ENCODE data around the gene SEZ6.

DNA sequence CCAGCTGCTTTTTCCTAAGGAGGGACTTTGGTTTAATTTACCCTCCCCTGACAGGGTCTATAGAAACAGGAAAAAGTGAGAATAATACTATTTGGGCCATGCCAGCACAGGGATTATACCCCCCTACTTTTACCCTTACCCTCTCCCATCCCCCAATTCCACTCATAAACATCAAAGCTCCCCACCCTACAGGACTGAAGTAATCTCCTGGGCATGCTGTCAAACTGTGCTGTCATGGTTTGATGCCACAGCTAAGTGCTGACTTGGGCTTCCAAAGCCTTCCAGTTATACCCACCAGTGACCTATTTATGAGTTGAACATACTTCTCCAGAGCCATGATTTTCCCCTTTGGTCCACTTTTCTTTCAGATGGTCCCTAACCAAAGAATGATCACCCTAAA lies 67.3 kb downstream of the SEZ6 start:
- TF ChIP-seq, protein P1, sequence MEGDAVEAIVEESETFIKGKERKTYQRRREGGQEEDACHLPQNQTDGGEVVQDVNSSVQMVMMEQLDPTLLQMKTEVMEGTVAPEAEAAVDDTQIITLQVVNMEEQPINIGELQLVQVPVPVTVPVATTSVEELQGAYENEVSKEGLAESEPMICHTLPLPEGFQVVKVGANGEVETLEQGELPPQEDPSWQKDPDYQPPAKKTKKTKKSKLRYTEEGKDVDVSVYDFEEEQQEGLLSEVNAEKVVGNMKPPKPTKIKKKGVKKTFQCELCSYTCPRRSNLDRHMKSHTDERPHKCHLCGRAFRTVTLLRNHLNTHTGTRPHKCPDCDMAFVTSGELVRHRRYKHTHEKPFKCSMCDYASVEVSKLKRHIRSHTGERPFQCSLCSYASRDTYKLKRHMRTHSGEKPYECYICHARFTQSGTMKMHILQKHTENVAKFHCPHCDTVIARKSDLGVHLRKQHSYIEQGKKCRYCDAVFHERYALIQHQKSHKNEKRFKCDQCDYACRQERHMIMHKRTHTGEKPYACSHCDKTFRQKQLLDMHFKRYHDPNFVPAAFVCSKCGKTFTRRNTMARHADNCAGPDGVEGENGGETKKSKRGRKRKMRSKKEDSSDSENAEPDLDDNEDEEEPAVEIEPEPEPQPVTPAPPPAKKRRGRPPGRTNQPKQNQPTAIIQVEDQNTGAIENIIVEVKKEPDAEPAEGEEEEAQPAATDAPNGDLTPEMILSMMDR (IDR thresholded peaks at IDR 0.05) = no peak
- TF ChIP-seq POLR2A (IDR thresholded peaks at IDR 0.05) = no peak
